ENCODE results near the gene RPP38. TPM values are rescaled to one million over a fixed set of nuclear protein-coding genes. Genes with fewer than 3 reads are reported as not detected.

The RPP38 gene
- total and polyA plus RNA-seq, 2 experiments from 2014 or later = 8.0 to 22.1 TPM

DNA sequence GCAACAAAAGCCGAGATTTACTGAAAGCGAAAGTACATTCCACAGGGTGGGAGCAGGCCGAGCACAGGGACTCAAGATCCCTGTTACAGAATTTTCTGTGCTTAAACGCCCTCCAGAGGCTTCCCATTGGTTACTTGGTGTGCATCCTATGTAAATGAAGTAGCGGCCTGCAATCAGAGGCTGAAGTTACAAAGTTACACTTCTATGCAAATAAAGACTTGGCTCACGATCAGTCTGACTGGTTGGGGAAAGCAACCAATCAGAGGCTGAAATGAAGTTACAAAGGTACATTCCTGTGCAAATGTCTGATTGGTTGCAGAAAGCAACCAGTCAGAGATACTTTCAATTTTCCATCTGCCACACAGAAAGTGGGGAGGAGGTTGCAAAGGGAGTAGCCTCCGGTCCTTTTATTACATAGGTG is 12.6 kb upstream of the RPP38 start:
- Histone ChIP-seq H3K4me2 (ENCODE audit: unreplicated experiment) (peak overlapping the region; percentile 80), H3F3A (ENCODE audit: insufficient read depth) (peaks cover 11% of the 10 kb centered on the region; the same call in 1 of the 2 replicates), H4K20me1 (ENCODE audit: insufficient read depth) (no peaks in the 10 kb centered on the region), H3K9ac (peak overlapping the region; percentile 68), H3K27me3 (replicated peaks; ENCODE audit: insufficient read depth) (no peaks in the 10 kb centered on the region), H3K4me3 (peak overlapping the region; percentile 69), H3K9me2 (ENCODE audit: insufficient read depth) (no peaks in the 10 kb centered on the region), H3K9me3 (ENCODE audit: low read depth) (no peaks in the 10 kb centered on the region), H3K79me2 (ENCODE audit: insufficient read depth) (no peaks in the 10 kb centered on the region), H2AFZ (peak overlapping the region; percentile 93), H3K36me3 (ENCODE audit: low read depth) (no peaks in the 10 kb centered on the region), H3K27ac (peak overlapping the region; percentile 29; the same call in 1 of the 2 replicates), H3K4me1 (ENCODE audit: insufficient read depth) (0 out of 2 replicates have a peak, but pooled peaks cover 5% of the 10 kb centered on the region)
- in situ Hi-C loops (cut with MboI) = no loop called here
- WGBS, 2 experiments (ENCODE audit: low coverage in 1 of 2, low lambda C conversion rate in 2 of 2, missing lambda C conversion rate in 2 of 2) = 0 to 2% methylated on average over 7 of the region's 7 CpGs
- peak; percentile 93 for DNase-seq
- no peak for TF ChIP-seq EZH2phosphoT487 (IDR thresholded peaks at IDR 0.05; ENCODE audit: insufficient read depth, low read depth)
- TF ChIP-seq EZH2 (IDR thresholded peaks at IDR 0.05; ENCODE audit: insufficient read depth, poor library complexity, severe bottlenecking) = no peak

DNA sequence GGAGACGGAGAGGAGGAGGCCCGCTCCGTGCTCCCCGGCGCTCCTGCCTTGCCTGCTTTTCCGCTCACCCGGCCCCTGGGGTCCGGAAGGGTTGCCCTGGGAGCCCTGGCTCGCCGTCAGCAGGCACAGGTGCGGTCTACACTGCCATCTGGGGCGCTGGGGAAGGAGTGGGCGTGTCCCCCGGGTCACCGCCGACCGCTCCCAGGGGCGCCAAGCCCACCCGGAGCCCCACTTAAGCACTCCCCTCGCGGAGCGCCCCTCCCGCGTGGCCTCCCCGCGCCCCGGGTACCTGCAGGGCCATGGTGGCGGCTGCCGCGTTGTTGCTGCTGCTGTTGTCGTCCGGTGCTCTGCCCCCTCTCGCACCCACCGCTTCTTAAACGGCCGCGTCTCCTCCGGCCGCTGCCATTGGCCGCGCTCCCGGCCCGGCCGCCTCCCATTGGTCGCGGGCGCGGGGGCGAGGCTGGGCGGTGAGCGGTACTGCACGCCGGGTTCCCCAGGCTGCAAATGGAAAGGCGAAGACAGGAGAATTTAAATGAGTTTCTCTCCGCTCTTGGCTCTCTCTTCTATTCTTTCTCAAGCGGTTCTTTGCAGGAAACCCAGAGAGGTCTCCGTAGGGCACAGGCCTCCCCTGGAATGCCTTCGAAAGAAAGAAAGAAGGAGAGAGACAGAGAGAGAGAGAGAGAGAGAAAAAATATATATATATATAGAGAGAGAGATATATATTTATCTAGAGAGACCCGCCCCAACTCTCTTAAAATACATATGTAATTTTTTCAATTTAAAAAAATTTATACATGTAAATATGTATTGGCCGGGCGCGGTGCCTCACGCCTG is 8.5 kb upstream of the RPP38 start, which contains the start of gene ACBD7:
Gene ACBD7 (minus strand): TSS at position 349 of the 834 bp plus-strand sequence. CDS start 48 bp downstream, at position 301.
- in situ Hi-C loops (cut with MboI) = no loop called here
- no peaks in the 10 kb centered on the region for H3K79me2 ChIP-seq (ENCODE audit: insufficient read depth)
- H3K36me3 ChIP-seq (ENCODE audit: low read depth) = no peaks in the 10 kb centered on the region
- H3K27ac ChIP-seq = no peak within 1 kb of the TSS
- H4K20me1 ChIP-seq (ENCODE audit: insufficient read depth) = no peaks in the 10 kb centered on the region
- H2AFZ ChIP-seq = peak within 1 kb of the TSS; percentile 92
- no peaks in the 10 kb centered on the region for H3K9me3 ChIP-seq (ENCODE audit: low read depth)
- 5 to 6% methylated on average over 57 to 62 of the region's 63 CpGs for WGBS, 2 experiments (ENCODE audit: low coverage in 1 of 2, low lambda C conversion rate in 2 of 2, missing lambda C conversion rate in 2 of 2)
- no peak within 1 kb of the TSS for H3K9ac ChIP-seq
- peak within 1 kb of the TSS; percentile 75 for H3K4me3 ChIP-seq
- peak within 1 kb of the TSS; percentile 77 for H3K4me2 ChIP-seq (ENCODE audit: unreplicated experiment)
- 0 out of 2 replicates have a peak, but pooled peaks cover 5% of the 10 kb centered on the region for H3K4me1 ChIP-seq (ENCODE audit: insufficient read depth)
- H3F3A ChIP-seq (ENCODE audit: insufficient read depth) = peaks cover 11% of the 10 kb centered on the region; the same call in 1 of the 2 replicates
- peak; percentile 91 for DNase-seq
- no peak for TF ChIP-seq EZH2 (IDR thresholded peaks at IDR 0.05; ENCODE audit: insufficient read depth, poor library complexity, severe bottlenecking)
- TF ChIP-seq EZH2phosphoT487 (IDR thresholded peaks at IDR 0.05; ENCODE audit: insufficient read depth, low read depth) = no peak
- H3K27me3 ChIP-seq (replicated peaks; ENCODE audit: insufficient read depth) = no peaks in the 10 kb centered on the region
- no peaks in the 10 kb centered on the region for H3K9me2 ChIP-seq (ENCODE audit: insufficient read depth)

DNA sequence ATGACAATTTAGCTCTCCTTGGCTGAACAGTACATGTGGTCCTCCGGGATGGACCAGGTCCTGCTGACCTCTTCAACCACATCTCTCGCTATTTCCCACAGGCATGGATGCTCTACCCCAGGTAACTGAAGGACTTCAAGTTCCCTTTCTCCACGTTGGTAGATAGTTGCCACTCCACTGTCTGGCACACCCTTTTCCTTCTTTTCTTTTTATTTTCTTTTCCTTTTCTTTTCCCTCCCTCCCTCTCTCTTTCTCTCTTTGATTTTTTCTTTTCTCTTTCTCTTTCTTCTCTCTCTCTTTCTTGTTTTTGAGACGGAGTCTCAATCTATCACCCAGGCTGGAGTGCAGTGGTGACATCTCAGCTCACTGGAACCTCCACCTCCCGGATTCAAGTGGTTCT is 5.7 kb upstream of the RPP38 start:
- no peak overlapping the region for H2AFZ ChIP-seq
- no peaks in the 10 kb centered on the region for H3K9me2 ChIP-seq (ENCODE audit: insufficient read depth)
- H3F3A ChIP-seq (ENCODE audit: insufficient read depth) = no peaks in the 10 kb centered on the region
- H3K4me1 ChIP-seq (ENCODE audit: insufficient read depth) = no peaks in the 10 kb centered on the region
- no peak overlapping the region for H3K4me2 ChIP-seq (ENCODE audit: unreplicated experiment)
- H3K9ac ChIP-seq = no peak overlapping the region
- in situ Hi-C loops (cut with MboI) = no loop called here
- H4K20me1 ChIP-seq (ENCODE audit: insufficient read depth) = no peaks in the 10 kb centered on the region
- no peak for DNase-seq
- H3K27me3 ChIP-seq (replicated peaks; ENCODE audit: insufficient read depth) = no peaks in the 10 kb centered on the region
- no peak for TF ChIP-seq EZH2phosphoT487 (IDR thresholded peaks at IDR 0.05; ENCODE audit: insufficient read depth, low read depth)
- no peak for TF ChIP-seq EZH2 (IDR thresholded peaks at IDR 0.05; ENCODE audit: insufficient read depth, poor library complexity, severe bottlenecking)
- WGBS, 2 experiments (ENCODE audit: low coverage in 1 of 2, low lambda C conversion rate in 2 of 2, missing lambda C conversion rate in 2 of 2) = 65 to 66% methylated on average over 5 of the region's 5 CpGs
- no peak overlapping the region for H3K27ac ChIP-seq
- H3K9me3 ChIP-seq (ENCODE audit: low read depth) = no peaks in the 10 kb centered on the region
- H3K36me3 ChIP-seq (ENCODE audit: low read depth) = no peaks in the 10 kb centered on the region
- H3K4me3 ChIP-seq = no peak overlapping the region
- H3K79me2 ChIP-seq (ENCODE audit: insufficient read depth) = no peaks in the 10 kb centered on the region

DNA sequence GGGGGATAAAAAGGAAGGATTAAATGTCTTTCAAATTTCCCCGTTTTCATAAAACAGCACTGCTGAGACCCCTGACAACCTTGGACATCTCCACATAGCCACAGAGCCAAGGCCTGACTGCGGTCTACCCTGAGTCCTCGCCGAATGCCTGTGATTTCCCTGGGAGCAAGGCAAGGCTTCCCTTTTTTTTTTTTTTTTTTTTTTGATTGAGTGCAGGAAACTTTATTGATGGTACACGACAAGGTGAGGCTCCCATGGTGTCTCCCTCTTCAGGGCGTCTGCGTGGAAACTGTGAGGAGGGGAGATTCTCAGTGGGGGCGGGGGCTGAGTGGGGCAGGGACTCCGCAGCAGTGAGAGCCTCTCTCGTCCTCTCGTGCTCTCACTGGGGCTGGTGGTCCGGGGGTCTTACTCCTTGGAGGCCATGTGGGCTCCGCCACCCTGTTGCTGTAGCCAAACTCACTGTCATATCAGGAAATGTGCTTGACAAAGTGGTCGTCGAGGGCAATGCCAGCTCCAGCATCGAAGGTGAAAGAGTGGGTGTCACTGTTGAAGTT is 4.2 kb upstream of the RPP38 start:
- H3K9me2 ChIP-seq (ENCODE audit: insufficient read depth) = no peaks in the 10 kb centered on the region
- H3K27ac ChIP-seq = no peak overlapping the region
- H3K9me3 ChIP-seq (ENCODE audit: low read depth) = no peaks in the 10 kb centered on the region
- H4K20me1 ChIP-seq (ENCODE audit: insufficient read depth) = no peaks in the 10 kb centered on the region
- no peak overlapping the region for H3K4me2 ChIP-seq (ENCODE audit: unreplicated experiment)
- WGBS, 2 experiments (ENCODE audit: low coverage in 1 of 2, low lambda C conversion rate in 2 of 2, missing lambda C conversion rate in 2 of 2) = 78 to 83% methylated on average over 11 to 16 of the region's 16 CpGs
- H3F3A ChIP-seq (ENCODE audit: insufficient read depth) = peaks cover 4% of the 10 kb centered on the region; the same call in 1 of the 2 replicates
- no peaks in the 10 kb centered on the region for H3K27me3 ChIP-seq (replicated peaks; ENCODE audit: insufficient read depth)
- in situ Hi-C loops (cut with MboI) = no loop called here
- H3K4me3 ChIP-seq = no peak overlapping the region
- TF ChIP-seq EZH2phosphoT487 (IDR thresholded peaks at IDR 0.05; ENCODE audit: insufficient read depth, low read depth) (no peak), EZH2 (IDR thresholded peaks at IDR 0.05; ENCODE audit: insufficient read depth, poor library complexity, severe bottlenecking) (no peak)
- H3K9ac ChIP-seq = no peak overlapping the region
- H3K79me2 ChIP-seq (ENCODE audit: insufficient read depth) = peaks cover 3% of the 10 kb centered on the region
- DNase-seq = no peak
- no peaks in the 10 kb centered on the region for H3K36me3 ChIP-seq (ENCODE audit: low read depth)
- no peak overlapping the region for H2AFZ ChIP-seq
- no peaks in the 10 kb centered on the region for H3K4me1 ChIP-seq (ENCODE audit: insufficient read depth)
